Stimulated activated CD4-positive, alpha-beta T cell treated with anti-CD3 and anti-CD28 coated beads, Interleukin-4, amount 100 ng/mL, for 1 hour (primary cell): ENCODE measurements around the gene RABL3.
"Not testable (repeated sequence)": the region's sequence is repeated elsewhere in the genome, so short reads cannot be mapped to it uniquely, and the experiment has no call there.

Experiments used
- DNase-seq: peaks from one replicate; pipeline ENCODE4 v3.0.0-alpha.2; 2020

Gene RABL3

GRCh38 chr3:120743556-120744195, 1.4 kb upstream of the RABL3 start:
- DNase-seq = no peak

- peak; percentile 16 for DNase-seq
These were observed 591 bp upstream of the RABL3 start for GRCh38 chr3:120742849-120743365.

GRCh38 chr3:120741837-120742197, 499 bp downstream of the RABL3 start:
- DNase-seq = no peak

- DNase-seq = no peak
These were observed 996 bp downstream of the RABL3 start for GRCh38 chr3:120741320-120741719.

GRCh38 chr3:120738006-120738405, 4.3 kb downstream of the RABL3 start:
- DNase-seq = not testable (repeated sequence)

- DNase-seq = no peak
These were observed 11.5 kb downstream of the RABL3 start for GRCh38 chr3:120730576-120731542.

GRCh38 chr3:120726791-120727190, 15.5 kb downstream of the RABL3 start:
- DNase-seq = no peak

- DNase-seq = peak; percentile 47
These were observed 23.0 kb downstream of the RABL3 start for GRCh38 chr3:120719167-120719834.

GRCh38 chr3:120713262-120713661, 29.1 kb downstream of the RABL3 start:
- DNase-seq = no peak

- DNase-seq = no peak
These were observed 31.9 kb downstream of the RABL3 start for GRCh38 chr3:120710369-120710768.

GRCh38 chr3:120708408-120708807, 33.9 kb downstream of the RABL3 start:
- no peak for DNase-seq

GRCh38 chr3:120706950-120707349, 35.4 kb downstream of the RABL3 start:
- DNase-seq = no peak

- DNase-seq = no peak
These were observed 36.3 kb downstream of the RABL3 start for GRCh38 chr3:120705884-120706582.

- no peak for DNase-seq
These were observed 43.0 kb downstream of the RABL3 start for GRCh38 chr3:120699333-120699732.

GRCh38 chr3:120693439-120694171, 48.7 kb downstream of the RABL3 start:
- DNase-seq = no peak

GRCh38 chr3:120689395-120689794, 52.9 kb downstream of the RABL3 start:
- no peak for DNase-seq

- no peak for DNase-seq
These were observed 54.2 kb downstream of the RABL3 start for GRCh38 chr3:120688121-120688520.

- DNase-seq = no peak
These were observed 56.9 kb downstream of the RABL3 start for GRCh38 chr3:120685411-120685810.

- no peak for DNase-seq
These were observed 57.4 kb downstream of the RABL3 start for GRCh38 chr3:120684896-120685295.

GRCh38 chr3:120683671-120684301, 58.5 kb downstream of the RABL3 start:
- no peak for DNase-seq

GRCh38 chr3:120683213-120683612, 59.1 kb downstream of the RABL3 start:
- no peak for DNase-seq
